ENCODE data around the gene KCP. TPM values are rescaled to one million over a fixed set of nuclear protein-coding genes. Genes with fewer than 3 reads are reported as not detected.

The KCP gene
- total and polyA plus RNA-seq, 10 of the 15 experiments (the other 5 are each of a cell fraction or from before 2014, with no cell fraction given) = 0.05 to 7.8 (median 2.5) TPM

GRCh38 chr7:128939861-128940410 is 29.4 kb upstream of the KCP start (continued):
- no peak for TF ChIP-seq BCLAF1 (IDR thresholded peaks at IDR 0.05)
- TF ChIP-seq SUZ12 (IDR thresholded peaks at IDR 0.05; ENCODE audit: unreplicated experiment) = no peak
- TF ChIP-seq MAX (IDR thresholded peaks at IDR 0.05; ENCODE audit: low read depth, low read length) = 0 out of 2 replicates have a peak, but pooled peaks have one; percentile 61
- peak; percentile 35 for TF ChIP-seq YY1 (IDR thresholded peaks at IDR 0.05; ENCODE audit: low read depth, low read length)
- TF ChIP-seq SREBF2 (IDR thresholded peaks at IDR 0.05; ENCODE audit: low read length) = no peak
- TF ChIP-seq CTCF (IDR thresholded peaks at IDR 0.05 in 2 of 3, conservative IDR thresholded peaks at IDR 0.05 in 1 of 3; ENCODE audit: control insufficient read depth in 2 of 3, extremely low read depth in 1 of 3, insufficient read depth in 1 of 3, low read depth in 3 of 3, low read length in 3 of 3) = peak in 2 of 3 experiments; percentile 24 to 37; a peak in 2 of 6 replicates
- TF ChIP-seq MXI1 (IDR thresholded peaks at IDR 0.05; ENCODE audit: low read depth, low read length) = 0 out of 2 replicates have a peak, but pooled peaks have one; percentile 32
- TF ChIP-seq SMAD5 (IDR thresholded peaks at IDR 0.05; ENCODE audit: low read depth) = 0 out of 2 replicates have a peak, but pooled peaks have one; percentile 4
- peak; percentile 21 for TF ChIP-seq POLR2A (IDR thresholded peaks at IDR 0.05; ENCODE audit: low read depth, low read length)
- no peak for TF ChIP-seq RB1 (IDR thresholded peaks at IDR 0.05; ENCODE audit: borderline replicate concordance)
- TF ChIP-seq ZNF622 (IDR thresholded peaks at IDR 0.05) = no peak
- TF ChIP-seq RAD21 (IDR thresholded peaks at IDR 0.05; ENCODE audit: insufficient read depth, low read depth, low read length) = no peak
- no peak for TF ChIP-seq NFYA (IDR thresholded peaks at IDR 0.05; ENCODE audit: borderline replicate concordance, low read depth, low read length)
- TF ChIP-seq RAD51 (IDR thresholded peaks at IDR 0.05) = no peak
- peak; percentile 36 for TF ChIP-seq LARP7 (IDR thresholded peaks at IDR 0.05)
- TF ChIP-seq NFXL1 (IDR thresholded peaks at IDR 0.05; ENCODE audit: borderline replicate concordance) = no peak
- no peak for TF ChIP-seq STAT3 (IDR thresholded peaks at IDR 0.05; ENCODE audit: low read depth, low read length)
- 0 out of 2 replicates have a peak, but pooled peaks have one; percentile 11 for TF ChIP-seq CHD2 (IDR thresholded peaks at IDR 0.05; ENCODE audit: borderline replicate concordance, low read depth, low read length)
- TF ChIP-seq GATAD2B (conservative IDR thresholded peaks at IDR 0.05; ENCODE audit: low read depth) = no peak
- peak; percentile 96 for TF ChIP-seq ZSCAN29 (IDR thresholded peaks at IDR 0.05)
- TF ChIP-seq BCL11A (IDR thresholded peaks at IDR 0.05; ENCODE audit: low read depth, low read length) = 0 out of 2 replicates have a peak, but pooled peaks have one; percentile 38
- no peak for TF ChIP-seq ZNF687 (IDR thresholded peaks at IDR 0.05)

Data from GM12878 (cell line).